Common myeloid progenitor, CD34-positive (primary cell): ENCODE results near the gene PCSK4.
A peak's percentile ranks its signal among the peaks of the same experiment; 100 is the strongest.

Source experiments
- CTCF ChIA-PET: fragments of 350-600 bp; sonication (Branson Sonifier 250); formaldehyde crosslinking; loops from one replicate; lab custom pipeline; 2021; ENCODE audit warnings: antibody characterized with exemption; lab: Charles Lee
- POLR2A ChIA-PET: fragments of 350-600 bp; sonication (Branson Sonifier 250); formaldehyde crosslinking; loops from one replicate; lab custom pipeline; 2021; ENCODE audit warnings: antibody characterized with exemption; lab: Charles Lee
- DNase-seq, 3 donors: peaks; one replicate each; pipeline versions ENCODE4 v3.0.0 to v3.0.0-alpha.2; 2013
- H3K27ac ChIP-seq, 2 experiments: 1 replicate in 1 of 2; 2 replicates in 1 of 2; pipeline ENCODE4 v1.7.0; 2013; ENCODE audit warnings: inconsistent platforms in 2 of 2, low read length in 2 of 2, mild to moderate bottlenecking in 2 of 2, low read depth in 1 of 2, moderate library complexity in 1 of 2; ENCODE audit not compliant: severe bottlenecking in 2 of 2, insufficient read depth in 1 of 2, poor library complexity in 1 of 2
- H3K27me3 ChIP-seq, 5 experiments: replicated peaks in 2 of 5; 1 replicate in 3 of 5; 2 replicates in 2 of 5; pipeline versions ENCODE4 v1.6.1 to v1.7.0; 2013; ENCODE audit warnings: low read length in 4 of 5, mild to moderate bottlenecking in 2 of 5, moderate library complexity in 2 of 5, inconsistent platforms in 1 of 5; ENCODE audit not compliant: insufficient read depth in 5 of 5, control insufficient read depth in 4 of 5
- H3K36me3 ChIP-seq, 4 experiments: 1 replicate in 2 of 4; 2 replicates in 2 of 4; pipeline versions ENCODE4 v1.6.1 to v1.7.0; 2013; ENCODE audit warnings: low read length in 3 of 4, control low read depth in 1 of 4, mild to moderate bottlenecking in 1 of 4; ENCODE audit not compliant: control insufficient read depth in 4 of 4, insufficient read depth in 4 of 4
- H3K4me1 ChIP-seq, 4 experiments: 1 replicate in 3 of 4; 2 replicates in 1 of 4; pipeline versions ENCODE4 v1.6.1 to v1.7.1; 2013; ENCODE audit warnings: low read length in 3 of 4, mild to moderate bottlenecking in 3 of 4, control low read depth in 1 of 4, inconsistent platforms in 1 of 4, moderate library complexity in 1 of 4; ENCODE audit not compliant: control insufficient read depth in 4 of 4, insufficient read depth in 4 of 4; ENCODE audit errors: control extremely low read depth in 1 of 4
- H3K4me3 ChIP-seq, 7 experiments: 1 replicate in 4 of 7; 2 replicates in 3 of 7; pipeline versions ENCODE4 v1.5.1 to v1.7.0; 2013; ENCODE audit warnings: mild to moderate bottlenecking in 7 of 7, low read length in 6 of 7, moderate library complexity in 6 of 7, inconsistent platforms in 2 of 7, low read depth in 2 of 7, control low read depth in 1 of 7; ENCODE audit not compliant: insufficient read depth in 4 of 7, control insufficient read depth in 1 of 7; ENCODE audit errors: extremely low read depth in 1 of 7
- H3K9me3 ChIP-seq, 5 experiments: 1 replicate in 4 of 5; 2 replicates in 1 of 5; pipeline versions ENCODE4 v1.6.1 to v1.7.1; 2013; ENCODE audit warnings: low read length in 4 of 5, mild to moderate bottlenecking in 2 of 5, inconsistent platforms in 1 of 5, low read depth in 1 of 5, moderate library complexity in 1 of 5; ENCODE audit not compliant: control insufficient read depth in 4 of 5, insufficient read depth in 2 of 5; ENCODE audit errors: control extremely low read depth in 1 of 5
- WGBS: methylation state at CpG from one replicate; pipeline ENCODE4 v1.1.5; 2013; ENCODE audit not compliant: insufficient coverage; 5-methylcytosine and 5-hydroxymethylcytosine counted together

Gene PCSK4

DNA sequence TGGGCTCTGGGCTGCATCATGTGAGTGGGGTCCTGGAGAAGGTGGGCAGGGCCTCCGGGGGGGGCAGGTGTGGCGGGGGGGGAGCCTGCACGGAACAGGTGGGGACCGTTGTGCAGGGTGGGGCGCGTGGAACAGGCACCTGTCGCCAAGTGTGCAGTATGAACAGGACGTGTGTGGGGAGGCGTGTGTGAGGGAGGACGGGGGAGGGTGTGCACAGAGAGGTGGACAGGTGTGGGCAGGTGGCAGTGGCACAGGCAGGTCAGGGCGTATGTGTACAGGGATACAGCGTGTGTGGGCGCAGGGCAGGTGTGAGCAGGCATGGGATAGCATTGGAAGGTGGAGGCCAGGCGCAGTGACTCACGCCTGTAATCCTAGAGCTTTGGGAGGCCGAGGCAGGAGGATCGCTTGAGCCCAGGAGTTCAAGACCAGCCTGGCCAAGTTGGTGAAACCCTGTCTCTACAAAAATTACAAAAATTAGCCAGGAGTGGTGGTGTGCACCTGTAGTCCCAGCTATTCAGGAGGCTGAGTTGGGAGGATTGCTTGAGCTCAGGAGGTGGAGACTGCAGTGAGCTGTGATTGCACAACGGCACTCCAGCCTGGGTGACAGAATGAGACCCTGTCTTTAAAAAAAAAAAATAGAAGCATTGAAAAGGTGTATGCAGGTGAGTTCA is 37.0 kb upstream of the PCSK4 start:
- H3K27ac ChIP-seq, result no peak overlapping the region
- WGBS, result 87% methylated on average over 14 of the region's 18 CpGs
- no peaks in the 10 kb centered on the region for H3K9me3 ChIP-seq
- H3K4me1 ChIP-seq, result peaks cover 0 to 4% (median 0%) of the 10 kb centered on the region in 4 experiments
- DNase-seq, result no peak
- ChIA-PET CTCF (interaction anchor here (0.6 kb wide), 1 partner anchor 66 kb away, joined by 3 read pairs; no protein-coding TSS in a partner anchor), POLR2A (no interaction called here)
- no peaks in the 10 kb centered on the region for H3K36me3 ChIP-seq
- no peak overlapping the region for H3K4me3 ChIP-seq
- peaks cover 4 to 58% (median 19%) of the 10 kb centered on the region in 5 experiments for H3K27me3 ChIP-seq

DNA sequence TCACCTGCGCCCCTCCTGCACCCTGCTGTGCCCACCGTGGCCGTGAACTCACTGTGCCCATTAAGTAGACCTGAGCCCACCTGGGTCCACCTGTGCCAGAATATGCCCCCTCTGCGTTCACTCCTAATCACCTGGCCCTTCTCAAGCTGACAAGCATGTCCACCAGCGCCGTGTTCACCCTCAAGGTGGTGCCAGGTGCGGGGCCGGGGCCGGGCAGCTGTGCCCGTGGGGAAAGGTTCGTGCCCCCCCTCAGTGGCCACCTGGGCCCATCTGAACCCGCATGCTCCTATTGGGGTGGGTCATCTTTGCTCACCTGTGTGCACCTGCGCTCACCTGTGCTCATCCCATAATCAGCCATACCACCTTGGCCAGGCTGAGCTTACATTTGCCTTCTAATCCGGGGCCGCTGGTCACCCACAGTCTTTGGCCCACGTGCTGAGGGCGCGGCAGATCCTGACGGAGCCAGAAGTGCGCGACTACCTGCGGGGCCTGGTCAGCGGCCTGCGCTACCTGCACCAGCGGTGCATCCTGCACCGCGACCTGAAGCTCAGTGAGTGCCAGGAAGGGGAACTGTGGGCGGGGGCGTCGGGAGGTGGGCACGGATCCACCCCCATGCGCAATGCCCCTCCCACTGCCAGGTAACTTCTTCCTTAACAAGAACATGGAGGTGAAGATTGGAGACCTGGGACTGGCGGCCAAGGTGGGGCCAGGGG is 36.1 kb upstream of the PCSK4 start:
- CTCF ChIA-PET, result no interaction called here
- POLR2A ChIA-PET, result no interaction called here
- no peak overlapping the region for H3K27ac ChIP-seq

GRCh38 chr19:1525343-1525742 is 35.2 kb upstream of the PCSK4 start:
- POLR2A ChIA-PET, result no interaction called here
- H3K27me3 ChIP-seq, result peaks cover 4 to 68% (median 22%) of the 10 kb centered on the region in 5 experiments

More for the DNA sequence above, 36.1 kb upstream of the PCSK4 start:
- H3K9me3 ChIP-seq, result no peaks in the 10 kb centered on the region
- no peaks in the 10 kb centered on the region for H3K36me3 ChIP-seq
- H3K27me3 ChIP-seq, result peaks cover 4 to 64% (median 22%) of the 10 kb centered on the region in 5 experiments
- no peak for DNase-seq
- H3K4me1 ChIP-seq, result peaks cover 0 to 4% (median 0%) of the 10 kb centered on the region in 4 experiments
- 80% methylated on average over 33 of the region's 33 CpGs for WGBS
- H3K4me3 ChIP-seq, result no peak overlapping the region

GRCh38 chr19:1524972-1525325 is 34.8 kb upstream of the PCSK4 start:
- CTCF ChIA-PET, result no interaction called here
- no peaks in the 10 kb centered on the region for H3K9me3 ChIP-seq
- H3K4me3 ChIP-seq, result no peak overlapping the region
- H3K4me1 ChIP-seq, result peaks cover 0 to 4% (median 0%) of the 10 kb centered on the region in 4 experiments
- H3K27me3 ChIP-seq, result peaks cover 4 to 69% (median 22%) of the 10 kb centered on the region in 5 experiments
- 63% methylated on average over 13 of the region's 17 CpGs for WGBS
- no peak overlapping the region for H3K27ac ChIP-seq
- H3K36me3 ChIP-seq, result no peaks in the 10 kb centered on the region
- DNase-seq, result no peak
- POLR2A ChIA-PET, result no interaction called here

More at GRCh38 chr19:1525343-1525742, 35.2 kb upstream of the PCSK4 start:
- CTCF ChIA-PET, result no interaction called here
- Histone ChIP-seq H3K36me3 (no peaks in the 10 kb centered on the region), H3K4me1 (peaks cover 0 to 4% (median 0%) of the 10 kb centered on the region in 4 experiments), H3K9me3 (no peaks in the 10 kb centered on the region), H3K27ac (no peak overlapping the region), H3K4me3 (no peak overlapping the region)
- DNase-seq, result no peak
- 65% methylated on average over 28 of the region's 31 CpGs for WGBS

GRCh38 chr19:1524287-1524971 is 34.3 kb upstream of the PCSK4 start:
- Histone ChIP-seq H3K4me3 (peak overlapping the region in 1 of 7 experiments; percentile 11), H3K9me3 (no peaks in the 10 kb centered on the region), H3K4me1 (peaks cover 0 to 4% (median 0%) of the 10 kb centered on the region in 4 experiments), H3K27ac (no peak overlapping the region), H3K36me3 (no peaks in the 10 kb centered on the region), H3K27me3 (peaks cover 4 to 67% (median 22%) of the 10 kb centered on the region in 5 experiments)
- ChIA-PET POLR2A (no interaction called here), CTCF (no interaction called here)
- no peak for DNase-seq
- WGBS, result 14% methylated on average over 33 of the region's 49 CpGs

DNA sequence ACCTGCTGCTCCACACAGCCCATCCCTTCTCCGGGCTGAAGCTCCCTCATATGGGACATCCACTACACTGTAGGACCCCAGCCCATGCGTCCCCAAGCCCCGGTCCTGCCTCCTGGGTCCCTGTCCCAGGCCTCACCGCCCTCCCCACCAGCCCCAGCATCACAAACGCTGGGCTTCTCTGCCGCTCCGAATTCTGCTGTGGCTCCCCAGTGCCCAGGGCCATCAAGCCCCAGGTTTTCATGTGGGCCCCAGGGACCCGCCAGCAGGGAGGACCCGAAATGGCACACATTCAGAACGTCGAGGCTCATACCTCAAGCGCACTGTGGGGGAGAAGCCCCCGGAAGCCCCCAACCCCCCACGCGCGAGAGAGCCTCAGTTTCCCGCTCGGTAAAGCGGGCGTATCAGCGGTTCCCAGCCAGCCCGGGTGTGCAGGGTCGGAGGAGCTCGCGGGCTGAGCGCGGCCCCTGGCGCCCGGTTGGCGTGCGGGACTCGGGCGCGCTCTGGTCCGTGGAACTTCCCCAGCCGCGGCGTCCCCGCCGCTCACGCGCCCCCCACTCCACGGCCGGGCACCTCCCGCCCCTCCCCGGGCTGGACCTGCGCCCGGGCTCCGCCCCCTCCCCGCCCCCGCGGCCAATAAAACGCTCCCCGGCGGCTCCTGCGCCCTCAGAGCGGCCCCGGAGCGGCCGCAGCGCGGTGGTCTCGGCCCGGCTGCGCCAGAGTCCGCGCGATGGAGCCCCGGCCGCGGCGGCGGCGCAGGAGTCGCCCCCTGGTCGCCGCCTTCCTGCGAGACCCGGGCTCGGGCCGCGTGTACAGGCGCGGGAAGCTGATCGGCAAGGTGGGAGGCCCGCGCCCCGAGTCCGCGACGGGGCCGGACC is 33.5 kb upstream of the PCSK4 start, which contains the start of gene PLK5:
Gene PLK5, plus strand, starts transcription at position 666 of the 875 bp plus-strand sequence. CDS start 2,920 bp downstream, outside the sequence.
- peaks cover 0 to 4% (median 0%) of the 10 kb centered on the region in 4 experiments for H3K4me1 ChIP-seq
- H3K36me3 ChIP-seq, result no peaks in the 10 kb centered on the region
- 8% methylated on average over 49 of the region's 92 CpGs for WGBS
- DNase-seq, result no peak
- H3K27me3 ChIP-seq, result peaks cover 4 to 72% (median 22%) of the 10 kb centered on the region in 5 experiments
- peak within 1 kb of the TSS in 1 of 7 experiments; percentile 11 for H3K4me3 ChIP-seq
- H3K27ac ChIP-seq, result no peak within 1 kb of the TSS
- no peaks in the 10 kb centered on the region for H3K9me3 ChIP-seq
- CTCF ChIA-PET, result no interaction called here
- POLR2A ChIA-PET, result no interaction called here
